Large intestine (tissue), 3 donors: ENCODE results near the gene CFAP107. TPM values are rescaled to one million over a fixed set of nuclear protein-coding genes. Genes with fewer than 3 reads are reported as not detected.

Source experiments
- DNase-seq, 2 donors: peaks; one replicate each; pipeline versions ENCODE4 v3.0.0 to v3.0.0-alpha.2; 2013
- H3K27ac ChIP-seq: one replicate; pipeline ENCODE4 v1.5.1; 2013; ENCODE audit warnings: low read length
- H3K27me3 ChIP-seq: 2 replicates; pipeline ENCODE4 v1.6.1; 2013; ENCODE audit warnings: low read length; ENCODE audit not compliant: control insufficient read depth, insufficient read depth
- H3K36me3 ChIP-seq: 2 replicates; pipeline ENCODE4 v1.6.1; 2013; ENCODE audit warnings: low read length; ENCODE audit not compliant: control insufficient read depth, insufficient read depth
- H3K4me1 ChIP-seq: one replicate; pipeline ENCODE4 v1.6.1; 2013; ENCODE audit warnings: low read length; ENCODE audit not compliant: control insufficient read depth, insufficient read depth
- H3K4me3 ChIP-seq: one replicate; pipeline ENCODE4 v1.5.1; 2013; ENCODE audit warnings: low read length
- H3K9me3 ChIP-seq: one replicate; pipeline ENCODE4 v1.6.1; 2013; ENCODE audit warnings: mild to moderate bottlenecking, low read depth, low read length, moderate library complexity; ENCODE audit not compliant: control insufficient read depth
- WGBS: methylation state at CpG from one replicate; pipeline ENCODE4 v1.1.5; 2013; ENCODE audit warnings: low lambda C conversion rate; ENCODE audit not compliant: insufficient coverage; 5-methylcytosine and 5-hydroxymethylcytosine counted together
- polyA plus RNA-seq: library from polyadenylated mRNA; unstranded; fragments of 120-200 nt; gene quantifications from one replicate; pipeline ENCODE4 v1.2.1, GENCODE V29; 2013

The CFAP107 gene
- polyA plus RNA-seq, 1 donor: 0.03 TPM

DNA sequence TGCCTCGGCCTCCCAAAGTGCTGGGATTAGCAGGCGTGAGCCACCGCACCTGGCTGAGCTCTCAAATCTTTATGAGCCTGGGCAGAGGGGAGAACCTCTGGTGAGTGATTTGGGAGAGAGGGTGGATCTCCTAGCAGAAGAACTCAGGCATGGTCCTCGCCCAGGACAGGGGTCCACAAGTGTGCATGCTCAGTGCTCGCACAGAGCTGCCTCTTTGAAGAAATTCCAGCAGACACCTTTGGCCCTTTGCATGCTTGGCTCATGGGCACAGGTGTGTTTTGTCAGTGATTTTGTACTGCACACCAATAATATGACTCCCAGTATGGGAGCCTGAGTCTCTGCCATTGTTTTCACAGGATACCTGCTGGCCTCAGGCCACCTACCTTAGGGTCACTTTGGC lies 15.8 kb downstream of the CFAP107 start:
- H3K4me3 ChIP-seq: no peak overlapping the region
- no peak overlapping the region for H3K27ac ChIP-seq
- DNase-seq: no peak
- no peaks in the 10 kb centered on the region for H3K9me3 ChIP-seq
- no peaks in the 10 kb centered on the region for H3K27me3 ChIP-seq
- no peaks in the 10 kb centered on the region for H3K36me3 ChIP-seq
- H3K4me1 ChIP-seq: peaks cover 3% of the 10 kb centered on the region
- WGBS: no CpG with 5 or more reads among the region's 5 CpGs

DNA sequence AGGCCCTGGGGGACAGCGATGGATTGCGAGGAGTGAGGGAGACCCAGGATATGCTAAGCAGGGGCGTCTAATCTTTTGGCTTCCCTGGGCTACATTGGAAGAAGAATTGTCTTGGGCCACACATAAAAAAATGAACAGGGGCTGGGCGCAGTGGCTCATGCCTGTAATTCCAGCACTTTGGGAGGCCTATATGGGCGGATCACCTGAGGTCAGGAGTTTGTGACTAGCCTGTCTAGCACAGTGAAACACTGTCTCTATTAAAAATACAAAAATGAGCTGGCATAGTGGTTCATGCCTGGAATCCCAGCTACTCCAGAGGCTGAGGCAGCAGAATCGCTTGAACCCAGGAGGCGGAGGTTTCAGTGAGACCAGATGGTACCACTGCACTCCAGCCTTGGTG lies 16.8 kb downstream of the CFAP107 start:
- Histone ChIP-seq H3K27me3 (no peaks in the 10 kb centered on the region), H3K9me3 (no peaks in the 10 kb centered on the region), H3K4me3 (no peak overlapping the region), H3K36me3 (no peaks in the 10 kb centered on the region), H3K4me1 (no peaks in the 10 kb centered on the region), H3K27ac (no peak overlapping the region)
- no peak for DNase-seq
- no CpG with 5 or more reads among the region's 7 CpGs for WGBS

DNA sequence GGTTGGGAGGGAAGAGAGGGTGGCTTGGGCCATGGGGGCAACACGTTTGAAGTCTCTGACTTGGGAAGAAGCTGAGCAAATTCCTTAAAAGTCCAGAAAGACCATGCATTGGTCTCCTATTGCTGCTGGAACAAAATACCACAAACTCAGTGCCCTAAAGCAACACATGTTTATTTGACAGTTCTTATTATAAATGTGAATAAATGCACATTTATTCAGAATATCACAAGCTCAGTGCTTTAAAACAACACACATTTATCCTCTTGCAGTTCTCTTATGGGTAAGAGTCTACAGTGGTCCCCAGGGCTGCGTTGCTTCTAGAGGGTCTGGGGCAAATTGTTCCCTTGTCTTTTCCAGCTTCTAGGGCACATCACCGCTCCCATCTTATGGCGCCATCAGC lies 17.5 kb downstream of the CFAP107 start:
- no peak overlapping the region for H3K4me3 ChIP-seq
- H3K36me3 ChIP-seq: no peaks in the 10 kb centered on the region
- DNase-seq: no peak
- no peaks in the 10 kb centered on the region for H3K9me3 ChIP-seq
- no peaks in the 10 kb centered on the region for H3K27me3 ChIP-seq
- no peak overlapping the region for H3K27ac ChIP-seq
- WGBS: no CpG with 5 or more reads among the region's 4 CpGs
- no peaks in the 10 kb centered on the region for H3K4me1 ChIP-seq

DNA sequence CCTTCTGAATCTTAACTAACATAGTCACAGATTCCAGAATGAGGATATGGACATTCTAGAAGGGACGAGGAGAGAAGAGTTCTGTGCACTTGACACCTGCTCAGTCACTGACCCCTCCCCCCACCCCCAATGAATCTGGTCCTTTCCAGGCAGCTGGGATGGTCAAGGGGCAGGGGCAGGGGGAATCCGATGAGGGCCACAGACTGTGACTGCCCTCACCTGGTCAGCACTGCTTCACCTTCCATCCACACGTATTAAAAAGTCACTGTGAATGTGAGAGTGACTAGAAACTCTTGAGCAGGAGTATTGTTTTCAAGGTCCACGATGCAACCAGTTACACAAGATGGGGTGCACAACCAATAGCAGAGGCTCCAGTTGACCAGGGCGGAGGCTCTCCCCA lies 18.0 kb downstream of the CFAP107 start:
- H3K27ac ChIP-seq: no peak overlapping the region
- H3K4me3 ChIP-seq: no peak overlapping the region
- no peaks in the 10 kb centered on the region for H3K27me3 ChIP-seq
- DNase-seq: no peak
- H3K36me3 ChIP-seq: no peaks in the 10 kb centered on the region
- no peaks in the 10 kb centered on the region for H3K9me3 ChIP-seq
- no peaks in the 10 kb centered on the region for H3K4me1 ChIP-seq
- no CpG with 5 or more reads among the region's 5 CpGs for WGBS

DNA sequence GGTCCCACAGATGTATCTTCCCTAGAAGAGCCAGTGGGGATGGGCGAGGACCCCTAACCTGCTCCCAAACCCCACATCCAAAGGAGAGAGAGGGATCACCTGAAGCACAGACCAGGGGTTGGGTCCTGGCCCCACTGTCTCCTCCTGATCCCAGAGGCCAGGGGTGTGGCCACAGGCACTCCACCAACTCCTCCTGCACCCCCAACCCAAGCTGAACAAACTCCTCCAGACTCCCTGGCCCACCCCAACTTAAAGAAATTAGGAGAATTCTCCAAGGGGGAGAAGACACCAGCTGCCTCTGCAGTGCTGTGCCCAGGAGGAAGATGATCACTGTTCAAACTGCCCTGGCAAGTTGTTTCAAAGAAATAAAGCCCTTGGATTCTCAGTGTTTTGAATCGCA lies 23.0 kb downstream of the CFAP107 start:
- Histone ChIP-seq H3K9me3 (no peaks in the 10 kb centered on the region), H3K4me3 (no peak overlapping the region), H3K4me1 (no peaks in the 10 kb centered on the region), H3K36me3 (no peaks in the 10 kb centered on the region), H3K27ac (no peak overlapping the region), H3K27me3 (no peaks in the 10 kb centered on the region)
- DNase-seq: no peak
- 80% methylated on average over 1 of the region's 2 CpGs for WGBS

DNA sequence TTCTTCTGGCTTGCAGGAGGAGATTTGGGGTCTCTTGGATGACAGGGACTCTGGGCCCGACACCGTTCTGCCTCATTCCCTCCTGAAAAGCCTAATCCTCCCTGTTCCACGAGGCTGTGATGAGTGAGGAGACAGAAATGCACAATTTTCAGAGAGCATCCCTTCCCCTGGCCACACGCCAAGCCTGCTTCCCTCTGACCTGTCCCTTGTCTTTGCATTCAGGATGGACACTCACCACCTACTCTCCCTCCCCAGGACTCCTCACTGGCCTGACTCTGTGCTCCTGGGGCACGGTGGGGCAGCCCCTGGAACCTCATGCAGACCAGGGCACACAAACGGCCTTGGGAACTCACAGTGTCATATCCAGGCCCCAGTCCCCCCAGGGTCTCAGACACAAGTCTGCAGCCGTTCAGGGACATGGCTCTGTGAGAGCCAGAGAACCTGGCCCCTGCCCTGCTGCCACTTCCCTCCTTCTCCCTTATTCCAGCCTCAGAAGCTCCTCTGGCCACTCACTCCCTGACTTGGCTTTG lies 24.0 kb downstream of the CFAP107 start:
- no CpG with 5 or more reads among the region's 7 CpGs for WGBS
- Histone ChIP-seq H3K4me1 (no peaks in the 10 kb centered on the region), H3K9me3 (no peaks in the 10 kb centered on the region), H3K27ac (no peak overlapping the region), H3K27me3 (no peaks in the 10 kb centered on the region), H3K4me3 (no peak overlapping the region), H3K36me3 (no peaks in the 10 kb centered on the region)
- DNase-seq: no peak

DNA sequence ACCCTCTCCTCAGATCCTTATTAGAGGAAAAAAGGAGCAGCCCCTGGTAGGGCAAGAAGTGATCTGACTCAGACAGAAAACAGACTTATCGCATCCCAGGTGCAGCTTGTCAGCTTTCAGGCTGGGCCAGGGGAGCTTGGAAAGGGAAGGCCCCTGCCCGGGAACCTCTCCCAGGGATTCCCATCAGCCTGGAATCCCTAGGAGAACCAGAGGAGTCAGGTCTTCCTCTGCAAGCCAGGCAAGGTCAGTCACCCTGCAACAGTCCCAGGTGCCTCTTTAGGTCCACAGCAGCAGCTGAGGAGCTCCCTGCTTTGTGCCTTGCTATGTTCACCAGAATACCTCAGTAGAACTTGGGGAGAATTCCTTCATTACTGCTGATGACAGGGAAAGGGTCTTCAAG lies 24.6 kb downstream of the CFAP107 start:
- Histone ChIP-seq H3K9me3 (no peaks in the 10 kb centered on the region), H3K27ac (no peak overlapping the region), H3K4me1 (no peaks in the 10 kb centered on the region), H3K36me3 (no peaks in the 10 kb centered on the region), H3K27me3 (no peaks in the 10 kb centered on the region), H3K4me3 (no peak overlapping the region)
- no peak for DNase-seq
- no CpG with 5 or more reads among the region's 2 CpGs for WGBS

DNA sequence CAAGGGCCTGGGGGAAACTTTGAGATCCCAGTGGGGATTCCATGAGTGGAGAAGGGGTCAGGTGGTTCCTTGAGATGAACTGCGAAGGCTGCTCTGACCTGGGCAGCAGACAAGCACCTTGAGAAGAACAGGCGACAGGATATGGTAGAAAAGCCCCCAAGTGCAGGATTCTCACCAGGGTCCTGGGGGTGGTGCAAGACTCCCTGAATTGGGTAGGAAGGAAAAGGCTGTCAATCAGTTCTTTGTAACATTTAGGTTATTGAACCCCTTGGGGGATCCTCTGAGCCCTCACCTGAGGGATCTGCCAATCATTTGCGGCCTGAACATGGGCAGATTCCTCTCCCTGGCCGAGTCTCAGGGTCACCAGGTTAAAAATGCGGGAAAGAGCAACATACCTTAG lies 25.2 kb downstream of the CFAP107 start:
- no peaks in the 10 kb centered on the region for H3K36me3 ChIP-seq
- H3K9me3 ChIP-seq: no peaks in the 10 kb centered on the region
- H3K27ac ChIP-seq: no peak overlapping the region
- peaks cover 4% of the 10 kb centered on the region for H3K27me3 ChIP-seq
- WGBS: no CpG with 5 or more reads among the region's 5 CpGs
- H3K4me3 ChIP-seq: no peak overlapping the region
- H3K4me1 ChIP-seq: no peaks in the 10 kb centered on the region
- no peak for DNase-seq

DNA sequence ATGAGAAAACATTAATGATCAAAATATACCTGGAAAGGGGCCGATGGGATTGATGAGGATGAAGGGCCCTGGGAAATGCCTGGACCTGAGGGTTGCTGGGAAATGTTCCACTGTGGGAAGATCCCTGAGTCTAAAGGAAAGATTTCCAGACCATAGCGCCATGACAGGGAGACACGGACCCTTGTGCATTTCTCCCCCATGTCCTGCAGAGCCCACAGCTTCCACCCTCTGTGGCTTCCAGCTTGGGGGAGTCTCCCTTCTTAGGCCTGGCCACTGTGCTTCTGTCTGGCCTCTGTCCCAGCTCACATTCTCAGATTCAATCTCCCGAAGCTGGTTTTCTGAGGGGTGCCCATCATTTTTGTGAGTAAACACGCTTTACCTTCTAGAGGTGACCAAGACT lies 26.5 kb downstream of the CFAP107 start:
- Histone ChIP-seq H3K4me1 (no peaks in the 10 kb centered on the region), H3K27me3 (peaks cover 4% of the 10 kb centered on the region), H3K9me3 (no peaks in the 10 kb centered on the region), H3K4me3 (no peak overlapping the region), H3K27ac (no peak overlapping the region), H3K36me3 (no peaks in the 10 kb centered on the region)
- WGBS: 100% methylated on average over 1 of the region's 5 CpGs
- no peak for DNase-seq

DNA sequence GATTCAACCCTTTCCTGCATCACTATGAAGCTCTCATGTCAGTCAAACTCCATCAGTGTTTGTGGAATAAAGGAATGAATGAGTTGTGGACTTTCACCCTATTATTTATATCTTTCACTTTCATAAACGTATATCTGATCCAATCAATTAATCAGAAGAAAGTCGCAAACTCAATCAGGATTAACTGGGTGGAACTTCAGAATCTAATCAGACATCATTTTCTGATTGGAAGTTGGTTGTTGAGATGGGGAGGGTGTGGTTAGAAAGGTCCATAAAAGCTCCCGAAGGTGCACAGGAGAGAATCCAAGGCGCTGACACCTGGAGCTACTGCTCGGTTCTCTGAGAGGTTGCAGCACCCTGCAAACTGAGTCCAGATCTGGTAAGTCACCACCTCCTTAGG lies 27.4 kb downstream of the CFAP107 start, which contains the start of gene PRAMEF12:
Gene PRAMEF12 (plus strand): TSS at position 301 of the 400 bp plus-strand sequence. CDS start 1,130 bp downstream, outside the sequence.
- no CpG with 5 or more reads among the region's 5 CpGs for WGBS
- Histone ChIP-seq H3K27me3 (peaks cover 4% of the 10 kb centered on the region), H3K4me1 (no peaks in the 10 kb centered on the region), H3K9me3 (no peaks in the 10 kb centered on the region), H3K4me3 (no peak within 1 kb of the TSS), H3K27ac (no peak within 1 kb of the TSS), H3K36me3 (no peaks in the 10 kb centered on the region)
- no peak for DNase-seq

DNA sequence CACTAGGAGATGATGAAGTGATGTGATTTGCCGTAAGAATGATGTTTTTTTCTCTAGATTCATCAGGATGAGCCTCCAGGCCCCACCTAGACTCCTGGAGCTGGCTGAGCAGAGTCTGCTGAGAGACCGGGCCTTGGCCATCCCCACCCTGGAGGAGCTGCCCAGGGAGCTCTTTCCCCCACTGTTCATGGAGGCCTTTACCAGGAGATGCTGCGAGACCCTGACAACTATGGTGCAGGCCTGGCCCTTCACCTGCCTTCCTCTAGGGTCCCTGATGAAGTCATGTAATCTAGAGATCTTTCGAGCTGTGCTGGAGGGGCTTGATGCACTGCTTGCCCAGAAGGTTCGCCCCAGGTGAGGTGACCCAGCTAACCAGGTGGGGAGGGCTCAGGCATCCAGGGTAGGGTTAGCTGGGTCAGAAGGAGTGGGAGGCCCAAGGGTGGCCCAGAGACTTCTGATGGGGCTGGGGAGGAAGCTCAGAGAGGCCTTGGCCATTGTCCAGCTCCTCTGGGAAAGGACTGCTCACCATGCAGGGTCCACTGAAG lies 28.9 kb downstream of the CFAP107 start:
- no peak overlapping the region for H3K4me3 ChIP-seq
- no peaks in the 10 kb centered on the region for H3K9me3 ChIP-seq
- DNase-seq: no peak
- no peaks in the 10 kb centered on the region for H3K36me3 ChIP-seq
- no peaks in the 10 kb centered on the region for H3K4me1 ChIP-seq
- no CpG with 5 or more reads among the region's 5 CpGs for WGBS
- H3K27ac ChIP-seq: no peak overlapping the region
- H3K27me3 ChIP-seq: peaks cover 4% of the 10 kb centered on the region
